Suprapubic skin (tissue), 4 donors: Measurements from ENCODE around the gene KLHL25. TPM values are rescaled to one million over a fixed set of nuclear protein-coding genes. Genes with fewer than 3 reads are reported as not detected.
"Not testable (repeated sequence)": the region's sequence is repeated elsewhere in the genome, so short reads cannot be mapped to it uniquely, and the experiment has no call there.

Experiments
- DNase-seq, 2 donors: peaks; one replicate each; pipeline ENCODE4 v3.0.0-alpha.2; 2019; ENCODE audit warnings: low spot score in 2 of 2
- H3K27ac ChIP-seq: fragments of 200-600 bp; sonication (generic); one replicate; pipeline ENCODE4 v1.5.1; 2019
- H3K27me3 ChIP-seq: fragments of 200-600 bp; sonication (generic); one replicate; pipeline ENCODE4 v1.5.1; 2019
- H3K36me3 ChIP-seq: fragments of 200-600 bp; sonication (generic); one replicate; pipeline ENCODE4 v1.5.1; 2019
- H3K4me1 ChIP-seq: fragments of 200-600 bp; sonication (generic); one replicate; pipeline ENCODE4 v1.5.1; 2019
- H3K4me3 ChIP-seq: fragments of 200-600 bp; sonication (generic); one replicate; pipeline ENCODE4 v1.5.1; 2019; ENCODE audit warnings: mild to moderate bottlenecking
- H3K9me3 ChIP-seq: fragments of 200-600 bp; sonication (generic); one replicate; pipeline ENCODE4 v1.5.1; 2019
- CTCF ChIP-seq, 2 donors: fragments of 200-600 bp in 1 of 2; fragments of 450-650 bp in 1 of 2; sonication (generic) in 1 of 2; IDR thresholded peaks; one replicate each; pipeline ENCODE4 v1.5.1; 2016 to 2019; ENCODE audit warnings: antibody characterized with exemption in 2 of 2, mild to moderate bottlenecking in 1 of 2, moderate library complexity in 1 of 2
- EP300 ChIP-seq: sonication (generic); formaldehyde crosslinking; IDR thresholded peaks from one replicate; pipeline ENCODE4 v1.6.1; 2017; ENCODE audit warnings: antibody characterized with exemption
- POLR2A ChIP-seq, 2 donors: fragments of 450-650 bp; IDR thresholded peaks; one replicate each; pipeline ENCODE4 v1.6.1; 2017; ENCODE audit warnings: antibody characterized with exemption in 2 of 2, mild to moderate bottlenecking in 2 of 2, moderate library complexity in 2 of 2
- POLR2AphosphoS5 ChIP-seq, 3 donors: sonication (generic); formaldehyde crosslinking; IDR thresholded peaks; one replicate each; pipeline ENCODE4 v1.6.1; 2017; ENCODE audit warnings: antibody characterized with exemption in 3 of 3
- WGBS: methylation state at CpG from one replicate; pipeline ENCODE4 v1.1.5; 2018; 5-methylcytosine and 5-hydroxymethylcytosine counted together
- total RNA-seq, 4 donors: library from RNA; depleted of rRNA; stranded (reverse); fragments of >200 nt; gene quantifications; one replicate each; pipeline ENCODE4 v1.1.0, GENCODE V29; 2016

Gene KLHL25
- total RNA-seq, 4 donors from 2014 or later = 14.4 to 24.8 (median 18.5) TPM

- DNase-seq = peak; percentile 74 to 84
- 54% methylated on average over 13 of the region's 15 CpGs for WGBS
- TF ChIP-seq CTCF (IDR thresholded peaks at IDR 0.05) (peak; percentile 40 to 44), EP300 (no peak)
- Histone ChIP-seq H3K36me3 (no peaks in the 10 kb centered on the region), H3K4me1 (peaks cover 4% of the 10 kb centered on the region), H3K4me3 (no peak overlapping the region), H3K9me3 (no peaks in the 10 kb centered on the region), H3K27ac (no peak overlapping the region), H3K27me3 (no peaks in the 10 kb centered on the region)
These were observed 36.8 kb upstream of the KLHL25 start for GRCh38 chr15:85831415-85832113.

- not testable (repeated sequence) for H3K4me1 ChIP-seq, H3K9me3 ChIP-seq, DNase-seq, H3K36me3 ChIP-seq, H3K27me3 ChIP-seq, H3K4me3 ChIP-seq, H3K27ac ChIP-seq
- WGBS = 95% methylated on average over 4 of the region's 4 CpGs
These were observed 35.0 kb upstream of the KLHL25 start for GRCh38 chr15:85829754-85830153.

GRCh38 chr15:85828874-85829273 lies 34.1 kb upstream of the KLHL25 start:
- H3K4me1 ChIP-seq = peaks cover 4% of the 10 kb centered on the region
- 66% methylated on average over 4 of the region's 4 CpGs for WGBS
- H3K27ac ChIP-seq = no peak overlapping the region
- no peaks in the 10 kb centered on the region for H3K36me3 ChIP-seq
- DNase-seq = no peak
- no peaks in the 10 kb centered on the region for H3K9me3 ChIP-seq
- no peaks in the 10 kb centered on the region for H3K27me3 ChIP-seq
- no peak overlapping the region for H3K4me3 ChIP-seq
- no peak for TF ChIP-seq EP300
- no peak for TF ChIP-seq POLR2AphosphoS5 (IDR thresholded peaks at IDR 0.05)
- TF ChIP-seq CTCF (IDR thresholded peaks at IDR 0.05) = no peak

GRCh38 chr15:85828126-85828525 lies 33.4 kb upstream of the KLHL25 start:
- DNase-seq = no peak
- H3K27me3 ChIP-seq = no peaks in the 10 kb centered on the region
- no peaks in the 10 kb centered on the region for H3K9me3 ChIP-seq
- no peak overlapping the region for H3K27ac ChIP-seq
- TF ChIP-seq CTCF (IDR thresholded peaks at IDR 0.05) = no peak
- H3K4me1 ChIP-seq = peaks cover 4% of the 10 kb centered on the region
- H3K4me3 ChIP-seq = no peak overlapping the region
- no peaks in the 10 kb centered on the region for H3K36me3 ChIP-seq
- WGBS = 94% methylated on average over 1 of the region's 1 CpG

- 78% methylated on average over 7 of the region's 7 CpGs for WGBS
- no peak overlapping the region for H3K4me3 ChIP-seq
- no peaks in the 10 kb centered on the region for H3K9me3 ChIP-seq
- no peaks in the 10 kb centered on the region for H3K27me3 ChIP-seq
- DNase-seq = no peak
- no peak for TF ChIP-seq CTCF (IDR thresholded peaks at IDR 0.05)
- TF ChIP-seq EP300 = no peak
- TF ChIP-seq POLR2A (IDR thresholded peaks at IDR 0.05) = no peak
- no peak for TF ChIP-seq POLR2AphosphoS5 (IDR thresholded peaks at IDR 0.05)
- H3K4me1 ChIP-seq = peaks cover 3% of the 10 kb centered on the region
- H3K36me3 ChIP-seq = no peaks in the 10 kb centered on the region
- no peak overlapping the region for H3K27ac ChIP-seq
These were observed 32.2 kb upstream of the KLHL25 start for GRCh38 chr15:85826756-85827515.
